GM04504 (cell line): ENCODE data around the gene VIT.

Experiments
- DNase-seq: peaks from one replicate; pipeline ENCODE4 v3.0.0-alpha.2; 2012; ENCODE audit warnings: low read depth

VIT gene, protein sequence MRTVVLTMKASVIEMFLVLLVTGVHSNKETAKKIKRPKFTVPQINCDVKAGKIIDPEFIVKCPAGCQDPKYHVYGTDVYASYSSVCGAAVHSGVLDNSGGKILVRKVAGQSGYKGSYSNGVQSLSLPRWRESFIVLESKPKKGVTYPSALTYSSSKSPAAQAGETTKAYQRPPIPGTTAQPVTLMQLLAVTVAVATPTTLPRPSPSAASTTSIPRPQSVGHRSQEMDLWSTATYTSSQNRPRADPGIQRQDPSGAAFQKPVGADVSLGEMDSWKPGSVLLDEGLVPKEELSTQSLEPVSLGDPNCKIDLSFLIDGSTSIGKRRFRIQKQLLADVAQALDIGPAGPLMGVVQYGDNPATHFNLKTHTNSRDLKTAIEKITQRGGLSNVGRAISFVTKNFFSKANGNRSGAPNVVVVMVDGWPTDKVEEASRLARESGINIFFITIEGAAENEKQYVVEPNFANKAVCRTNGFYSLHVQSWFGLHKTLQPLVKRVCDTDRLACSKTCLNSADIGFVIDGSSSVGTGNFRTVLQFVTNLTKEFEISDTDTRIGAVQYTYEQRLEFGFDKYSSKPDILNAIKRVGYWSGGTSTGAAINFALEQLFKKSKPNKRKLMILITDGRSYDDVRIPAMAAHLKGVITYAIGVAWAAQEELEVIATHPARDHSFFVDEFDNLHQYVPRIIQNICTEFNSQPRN

DNA sequence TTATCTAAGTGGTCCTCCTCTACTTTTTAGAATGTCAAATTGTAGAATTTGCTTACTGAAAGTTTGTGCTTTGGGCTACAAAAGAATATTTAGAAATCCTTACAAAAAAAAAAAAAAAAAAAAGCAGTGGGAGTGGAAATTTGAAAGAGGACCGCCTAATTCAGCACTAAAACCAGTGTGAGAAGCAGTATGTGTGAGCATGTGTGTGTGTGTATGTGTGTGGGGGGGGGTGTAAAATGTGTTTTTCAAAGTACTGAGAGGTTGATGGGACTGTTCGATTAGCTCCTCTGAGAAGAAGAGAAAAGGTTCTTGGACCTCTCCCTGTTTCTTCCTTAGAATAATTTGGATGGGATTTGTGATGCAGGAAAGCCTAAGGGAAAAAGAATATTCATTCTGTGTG lies at the start of gene VIT:
VIT (plus strand) TSS at position 175 of the 400 bp plus-strand sequence. CDS start 19,664 bp downstream, outside the sequence.
- DNase-seq = no peak

- peak; percentile 63 for DNase-seq
Measured at GRCh38 chr2:36650031-36650829, 46.3 kb upstream of the VIT start.

- DNase-seq = no peak
Measured at GRCh38 chr2:36653155-36653554, 43.4 kb upstream of the VIT start.

DNA sequence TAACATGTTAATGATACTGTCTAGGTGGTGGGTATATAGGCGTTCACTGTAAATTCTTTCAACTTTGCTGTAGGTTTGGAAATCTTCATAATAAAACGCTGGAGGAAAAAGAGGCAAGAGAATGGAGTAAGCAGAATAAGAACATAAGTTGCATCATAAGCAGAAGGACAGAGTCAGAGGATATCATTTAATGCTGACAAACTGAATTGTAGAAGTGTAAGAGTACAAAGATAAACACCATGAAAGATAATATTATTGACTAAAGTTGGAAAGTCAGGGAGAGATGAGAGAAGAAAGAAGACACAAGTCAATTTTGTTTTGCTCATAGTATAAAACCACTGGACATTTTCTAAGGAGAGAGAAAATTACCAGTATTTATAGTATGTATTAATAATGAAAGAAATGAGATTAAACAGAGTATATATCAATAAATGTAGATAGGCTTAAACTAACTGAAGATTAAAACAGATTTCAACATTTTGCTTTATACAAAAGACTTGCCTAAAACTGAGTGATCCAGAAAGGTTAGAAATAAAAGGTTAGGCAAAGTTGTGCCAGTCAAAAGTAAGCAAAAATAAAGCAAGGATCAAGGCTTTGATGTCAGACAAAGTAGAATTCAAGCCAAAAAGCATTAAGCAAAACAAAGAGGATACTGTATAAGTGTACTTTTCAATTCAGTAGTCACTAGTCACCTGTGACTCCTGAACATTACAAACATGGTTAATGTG lies 42.4 kb upstream of the VIT start:
- no peak for DNase-seq

- DNase-seq = peak; percentile 96
Measured at GRCh38 chr2:36655453-36655852, 41.1 kb upstream of the VIT start.

GRCh38 chr2:36657703-36658102 lies 38.8 kb upstream of the VIT start:
- no peak for DNase-seq

DNA sequence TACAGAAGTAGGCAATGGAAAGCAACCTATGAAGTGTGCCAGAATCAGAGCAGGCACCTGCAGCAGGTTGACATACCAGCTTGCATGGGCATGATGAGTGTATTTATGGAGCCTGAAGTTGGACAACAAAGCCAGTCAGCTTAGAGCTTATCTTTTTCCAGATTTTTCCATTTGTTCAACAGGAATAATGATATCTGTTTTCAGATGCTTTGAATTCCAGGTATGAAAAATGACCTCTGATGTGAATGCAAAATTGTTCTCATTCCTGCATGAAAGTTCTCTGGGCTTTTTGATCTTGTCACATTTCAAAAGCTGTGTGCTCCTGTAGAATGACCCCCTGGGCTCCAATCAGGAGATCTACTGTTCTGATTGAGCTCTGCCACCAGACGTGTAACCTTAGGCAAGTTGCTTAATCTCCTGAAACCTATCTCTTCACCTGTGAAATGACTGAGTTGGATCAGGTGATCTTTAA lies 38.2 kb upstream of the VIT start:
- DNase-seq = no peak

DNA sequence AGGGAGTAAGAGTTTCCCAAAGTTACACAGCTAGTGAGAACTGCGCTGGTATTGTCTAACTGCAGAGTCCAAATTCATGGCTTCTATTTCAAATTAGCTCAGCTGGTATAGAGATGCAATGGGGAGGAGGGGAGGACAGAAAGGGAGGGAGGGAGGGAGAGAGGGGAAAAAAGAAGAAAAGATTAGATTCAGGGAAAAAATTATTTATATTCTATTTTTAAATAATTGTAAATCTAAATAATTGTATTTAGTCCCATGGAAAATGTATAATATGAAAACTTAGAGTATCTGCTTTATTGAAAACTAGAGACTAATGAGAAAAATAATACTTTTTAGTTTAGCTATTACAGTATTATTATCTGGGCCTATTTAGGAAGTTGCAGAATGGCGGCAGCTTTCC lies 37.3 kb upstream of the VIT start:
- no peak for DNase-seq

GRCh38 chr2:36659872-36660312 lies 36.6 kb upstream of the VIT start:
- no peak for DNase-seq

DNA sequence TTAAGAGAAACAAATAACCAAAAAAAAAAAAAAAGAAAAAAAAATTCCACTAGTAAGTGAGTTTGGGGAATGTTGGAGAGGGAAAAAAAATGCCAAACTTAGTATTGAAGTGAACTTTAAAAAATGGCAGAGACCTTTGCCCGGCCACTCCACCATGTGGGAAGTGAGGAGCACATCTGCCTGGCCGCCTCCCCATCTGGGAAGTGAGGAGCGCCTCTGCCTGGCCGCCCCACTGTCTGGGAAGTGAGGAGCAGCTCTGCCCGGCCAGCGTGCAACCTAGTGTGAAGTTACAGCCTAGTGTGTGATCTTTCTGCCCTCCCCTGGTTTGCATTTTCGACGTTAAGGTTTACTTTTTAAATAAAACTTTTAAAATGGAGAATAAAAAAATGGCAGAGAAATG lies 33.9 kb upstream of the VIT start:
- no peak for DNase-seq

GRCh38 chr2:36663295-36663694 lies 33.2 kb upstream of the VIT start:
- no peak for DNase-seq

GRCh38 chr2:36663851-36664695 lies 32.4 kb upstream of the VIT start:
- peak; percentile 69 for DNase-seq

GRCh38 chr2:36664696-36665076 lies 31.8 kb upstream of the VIT start:
- no peak for DNase-seq

DNA sequence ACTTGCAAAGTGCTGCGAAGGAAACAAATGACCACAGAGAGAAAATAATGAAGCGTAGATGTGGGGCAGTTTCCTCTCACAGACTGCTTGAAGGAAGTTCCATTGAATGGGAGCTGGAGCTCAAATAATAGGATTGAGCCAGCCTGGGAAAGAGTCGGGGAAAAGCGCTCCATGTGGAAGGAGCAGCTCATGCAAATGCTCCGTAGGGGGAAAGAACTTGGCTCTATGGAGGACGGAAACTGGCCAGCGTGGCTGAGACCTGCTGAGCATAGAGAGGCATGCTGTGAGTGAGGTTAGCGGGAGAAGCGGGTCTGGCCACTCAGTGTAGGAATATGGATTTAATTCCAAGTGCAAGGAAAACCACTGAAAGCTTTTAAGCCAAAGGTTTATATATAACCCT lies 28.6 kb upstream of the VIT start:
- DNase-seq = no peak

DNA sequence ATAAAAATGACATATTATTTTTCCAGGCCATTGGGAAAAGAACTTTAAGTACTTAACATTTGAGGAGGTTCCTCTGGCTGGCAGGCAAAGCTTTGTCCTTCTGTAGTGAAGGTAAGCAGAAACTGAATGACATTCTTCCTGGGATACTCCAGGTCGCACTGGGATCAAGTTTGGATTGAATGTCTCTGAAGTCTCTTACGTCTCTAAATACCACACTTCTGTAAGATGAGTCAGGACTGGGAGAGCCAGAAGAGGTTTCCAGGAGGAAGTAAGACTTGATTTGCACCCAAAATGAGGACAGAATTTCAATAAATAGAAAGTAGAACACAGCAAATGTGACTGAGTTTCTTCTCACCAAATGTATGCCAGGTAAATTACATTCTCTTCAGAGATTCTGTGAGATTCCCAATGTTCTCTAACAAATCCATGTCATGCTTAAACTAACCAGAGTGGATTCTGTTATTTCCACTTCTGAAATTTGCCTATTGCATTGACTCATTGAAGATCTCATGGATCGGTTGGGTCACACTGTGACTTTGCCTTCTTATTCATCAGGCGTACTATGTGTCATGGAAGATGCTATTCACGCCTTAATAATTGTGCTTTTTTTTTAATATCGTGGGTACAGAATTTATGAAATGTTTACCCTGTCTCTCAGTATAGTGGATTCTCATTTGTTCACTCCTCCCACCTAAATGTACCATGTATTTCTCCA lies 25.5 kb upstream of the VIT start:
- no peak for DNase-seq

DNA sequence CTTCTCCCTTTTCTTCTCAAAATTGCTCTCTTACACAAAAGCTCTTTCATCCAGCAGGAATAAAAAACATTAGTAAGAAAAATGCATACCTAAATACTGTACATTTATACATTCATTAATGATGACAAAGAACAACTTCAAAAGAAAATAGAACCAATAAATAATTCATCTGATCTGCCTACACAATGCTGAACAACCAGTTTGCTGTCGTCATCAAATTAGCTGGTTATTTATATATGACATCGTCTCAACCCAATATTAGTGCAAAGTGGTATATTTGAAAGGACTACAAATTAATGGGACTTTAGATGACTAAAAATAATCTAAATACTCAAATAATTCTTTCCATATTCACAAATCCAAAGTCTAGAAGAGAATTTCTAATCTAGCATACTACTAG lies 24.8 kb upstream of the VIT start:
- DNase-seq = no peak

DNA sequence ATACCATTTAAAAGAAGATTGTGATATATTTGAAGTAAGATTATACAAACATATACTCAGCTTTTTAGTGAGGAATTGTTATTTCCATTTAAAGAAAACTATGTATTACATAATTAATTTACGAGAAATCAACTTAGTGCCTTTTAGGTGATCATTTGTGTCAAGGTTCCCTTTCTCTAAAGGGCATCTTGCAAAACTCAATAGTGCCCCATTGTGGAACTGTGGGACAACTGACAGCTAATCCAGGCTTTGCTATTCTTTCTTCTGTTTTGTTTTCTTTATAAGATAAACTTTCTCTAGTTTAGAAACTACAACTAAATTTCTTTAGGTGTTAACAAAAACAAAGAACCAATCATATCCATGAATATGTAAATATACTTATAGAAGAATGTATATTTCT lies 24.3 kb upstream of the VIT start:
- no peak for DNase-seq

- DNase-seq = no peak
Measured at GRCh38 chr2:36675579-36676282, 20.8 kb upstream of the VIT start.

DNA sequence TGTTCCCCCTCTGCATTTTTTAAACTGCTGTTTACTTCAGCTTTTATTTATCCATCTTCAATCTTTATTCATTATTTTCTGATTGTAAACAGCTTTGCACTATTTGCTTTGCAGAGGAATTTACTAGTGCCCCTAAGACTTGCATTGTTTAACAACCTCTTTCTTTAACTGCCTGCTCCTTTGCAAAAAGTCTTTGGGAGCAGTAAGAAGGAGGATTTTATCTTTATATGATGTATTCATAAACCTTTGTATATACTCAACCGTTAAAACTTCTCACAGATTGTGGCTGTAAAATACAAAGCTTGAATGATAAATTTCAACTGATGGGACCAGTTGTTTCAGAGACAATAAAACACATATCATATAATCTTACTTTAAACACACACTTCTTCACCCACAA lies 20.1 kb upstream of the VIT start:
- DNase-seq = no peak

DNA sequence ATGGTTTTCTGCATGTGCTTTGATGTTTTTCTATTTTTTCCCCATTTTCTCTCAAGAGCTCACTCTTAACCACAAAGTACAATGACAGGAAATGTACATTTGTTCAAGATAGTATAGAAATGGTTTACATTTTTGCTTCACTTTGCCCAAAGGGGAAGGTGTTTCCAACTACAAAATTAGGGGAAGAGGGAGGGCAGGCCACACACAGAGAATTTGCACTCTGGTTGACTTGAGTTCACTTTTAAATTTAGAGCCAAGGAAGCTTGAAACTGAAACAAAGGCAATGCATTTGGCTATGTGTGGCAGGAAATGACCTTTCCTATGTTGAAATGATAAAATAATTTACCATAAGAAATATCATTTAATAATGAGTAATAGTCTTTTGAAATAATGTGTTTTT lies 19.1 kb upstream of the VIT start:
- DNase-seq = no peak
